ENCODE data around the gene RMND5B. TPM values are rescaled to one million over a fixed set of nuclear protein-coding genes. Genes with fewer than 3 reads are reported as not detected.

The RMND5B gene
- total and polyA plus RNA-seq, 2 of the 13 experiments (the other 11 are each of a cell fraction or from before 2014, with no cell fraction given): 18.6 to 20.4 TPM

DNA sequence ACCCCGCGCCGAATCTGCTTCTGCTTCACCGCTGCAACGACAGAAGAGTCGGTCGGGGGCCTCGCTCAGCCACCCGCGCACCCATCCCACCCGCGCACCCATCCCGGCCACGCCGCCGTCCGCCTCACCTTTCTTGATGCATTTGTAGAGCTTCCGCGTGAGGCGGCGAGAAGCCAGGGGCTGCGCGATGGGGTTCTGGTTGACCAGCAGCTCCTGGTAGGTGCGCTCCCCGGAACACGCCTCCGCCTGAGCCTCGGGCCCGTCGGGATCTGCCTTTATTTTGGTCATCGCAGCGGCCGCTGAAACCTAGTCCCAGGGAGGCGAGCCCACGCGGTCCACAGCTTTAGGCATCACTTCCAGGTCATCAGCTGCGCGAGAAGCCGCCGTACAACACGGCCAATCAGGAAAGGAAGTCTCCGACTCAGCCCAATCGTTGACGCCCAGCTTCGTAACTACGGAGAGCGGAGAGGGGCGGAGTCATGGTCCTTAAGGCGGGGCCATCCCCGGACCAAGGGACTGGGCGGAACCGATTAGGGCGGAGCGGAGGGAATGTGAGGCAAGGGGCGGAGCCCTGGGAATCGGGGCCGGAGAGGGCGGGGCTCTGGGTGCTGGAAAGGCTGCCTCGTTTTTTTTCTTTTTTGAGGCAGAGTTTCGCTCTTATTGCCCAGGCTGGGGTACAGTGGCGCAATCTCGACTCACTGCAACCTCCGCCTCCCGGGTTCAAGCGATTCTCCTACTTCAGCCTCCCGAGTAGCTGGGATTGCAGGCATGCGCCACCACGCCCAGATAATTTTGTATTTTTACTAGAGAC lies 22.9 kb downstream of the RMND5B start, which contains the start of gene NHP2:
Gene NHP2 (minus strand): TSS at position 356 of the 811 bp plus-strand sequence. CDS start 68 bp downstream, at position 288.
- ChIA-PET CTCF (ENCODE audit: low intra/inter-chr PET ratio, low total read pairs) (no interaction called here), POLR2A (interaction anchor here (0.6 to 2.0 kb wide), 9 partner anchors 8 to 1066 kb away, joined by 3 to 14 read pairs (median 3); partner anchors contain the start of genes HNRNPAB and RMND5B)
- H3K27me3 ChIP-seq (ENCODE audit: control insufficient read depth in 1 of 2, insufficient read depth in 2 of 2, low read length in 2 of 2): no peaks in the 10 kb centered on the region; a peak in 1 of 5 replicates
- H3K79me2 ChIP-seq (ENCODE audit: insufficient read depth, low read length): peaks cover 10% of the 10 kb centered on the region
- FAIRE-seq: peak; percentile 92
- H3K4me1 ChIP-seq (ENCODE audit: insufficient read depth, low read length): peaks cover 34% of the 10 kb centered on the region
- DNase-seq (ENCODE audit: low spot score): peak; percentile 95
- peaks cover 11 to 23% of the 10 kb centered on the region in 2 experiments; a peak in 4 of 5 replicates for H3K36me3 ChIP-seq (replicated peaks in 1 of 2; ENCODE audit: control insufficient read depth in 1 of 2, insufficient read depth in 2 of 2, low read length in 2 of 2)
- no TSS peak for BruUV-seq (replicated peaks)
- no peak within 1 kb of the TSS for H2AFZ ChIP-seq (ENCODE audit: low read length)
- H3K27ac ChIP-seq (ENCODE audit: extremely low read length, insufficient read depth, low read length): peak within 1 kb of the TSS; percentile 52
- peak within 1 kb of the TSS; percentile 86 for H3K9ac ChIP-seq (ENCODE audit: insufficient read depth, low read depth, low read length)
- peak within 1 kb of the TSS; percentile 75 for H3K4me2 ChIP-seq (ENCODE audit: low read depth, low read length)
- WGBS (ENCODE audit: low lambda C conversion rate): 2% methylated on average over 36 of the region's 68 CpGs
- intact Hi-C loops (cut with micrococcal nuclease; ENCODE audit: unreplicated experiment): no loop called here
- peak; percentile 96 for ATAC-seq
- 0 out of 2 replicates have a peak, but pooled peaks cover 3% of the 10 kb centered on the region for H4K20me1 ChIP-seq (ENCODE audit: insufficient read depth, low read length)
- in situ Hi-C loops (cut with HindIII; ENCODE audit: extremely low pct_ligation_motif_present, low pct_unique_long_range_greater_than_20kb): no loop called here
- no peaks in the 10 kb centered on the region for H3K9me3 ChIP-seq (ENCODE audit: low read length)
- peak within 1 kb of the TSS; percentile 88 to 91 (median 89) for H3K4me3 ChIP-seq (replicated peaks in 1 of 3; ENCODE audit: insufficient read depth in 1 of 3, low read depth in 2 of 3, low read length in 3 of 3)
- TF ChIP-seq ZFP36 (IDR thresholded peaks at IDR 0.05; ENCODE audit: borderline replicate concordance, low read depth, low read length, partially characterized antibody): no peak
- no peak for TF ChIP-seq ZNF720 (CRISPR knock-in tag; IDR thresholded peaks at IDR 0.05)
- peak; percentile 15; the same call in 1 of the 2 replicates for TF ChIP-seq ZSCAN9 (CRISPR knock-in tag; IDR thresholded peaks at IDR 0.05; ENCODE audit: borderline replicate concordance)
- no peak for TF ChIP-seq ZNF780A (CRISPR knock-in tag; IDR thresholded peaks at IDR 0.05)
- TF ChIP-seq YY1 (IDR thresholded peaks at IDR 0.05; ENCODE audit: insufficient read depth, insufficient replicate concordance, low read depth, low read length): peak; percentile 18
- TF ChIP-seq, protein P1, sequence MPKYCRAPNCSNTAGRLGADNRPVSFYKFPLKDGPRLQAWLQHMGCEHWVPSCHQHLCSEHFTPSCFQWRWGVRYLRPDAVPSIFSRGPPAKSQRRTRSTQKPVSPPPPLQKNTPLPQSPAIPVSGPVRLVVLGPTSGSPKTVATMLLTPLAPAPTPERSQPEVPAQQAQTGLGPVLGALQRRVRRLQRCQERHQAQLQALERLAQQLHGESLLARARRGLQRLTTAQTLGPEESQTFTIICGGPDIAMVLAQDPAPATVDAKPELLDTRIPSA (CRISPR knock-in tag; IDR thresholded peaks at IDR 0.05; ENCODE audit: borderline replicate concordance): no peak; the same call in 1 of the 2 replicates
- no peak for TF ChIP-seq TCF12 (IDR thresholded peaks at IDR 0.05)
- TF ChIP-seq TCF12 (CRISPR knock-in tag; IDR thresholded peaks at IDR 0.05): no peak
- TF ChIP-seq, protein P2, sequence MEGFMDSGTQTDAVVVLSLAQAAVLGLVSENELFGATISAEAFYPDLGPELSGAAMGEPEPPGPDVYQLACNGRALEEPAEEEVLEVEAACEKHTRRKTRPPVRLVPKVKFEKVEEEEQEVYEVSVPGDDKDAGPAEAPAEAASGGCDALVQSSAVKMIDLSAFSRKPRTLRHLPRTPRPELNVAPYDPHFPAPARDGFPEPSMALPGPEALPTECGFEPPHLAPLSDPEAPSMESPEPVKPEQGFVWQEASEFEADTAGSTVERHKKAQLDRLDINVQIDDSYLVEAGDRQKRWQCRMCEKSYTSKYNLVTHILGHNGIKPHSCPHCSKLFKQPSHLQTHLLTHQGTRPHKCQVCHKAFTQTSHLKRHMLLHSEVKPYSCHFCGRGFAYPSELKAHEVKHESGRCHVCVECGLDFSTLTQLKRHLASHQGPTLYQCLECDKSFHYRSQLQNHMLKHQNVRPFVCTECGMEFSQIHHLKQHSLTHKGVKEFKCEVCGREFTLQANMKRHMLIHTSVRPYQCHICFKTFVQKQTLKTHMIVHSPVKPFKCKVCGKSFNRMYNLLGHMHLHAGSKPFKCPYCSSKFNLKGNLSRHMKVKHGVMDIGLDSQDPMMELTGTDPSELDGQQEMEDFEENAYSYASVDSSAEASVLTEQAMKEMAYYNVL (CRISPR knock-in tag; IDR thresholded peaks at IDR 0.05; ENCODE audit: borderline replicate concordance): no peak; the same call in 1 of the 2 replicates
- TF ChIP-seq, protein P3, sequence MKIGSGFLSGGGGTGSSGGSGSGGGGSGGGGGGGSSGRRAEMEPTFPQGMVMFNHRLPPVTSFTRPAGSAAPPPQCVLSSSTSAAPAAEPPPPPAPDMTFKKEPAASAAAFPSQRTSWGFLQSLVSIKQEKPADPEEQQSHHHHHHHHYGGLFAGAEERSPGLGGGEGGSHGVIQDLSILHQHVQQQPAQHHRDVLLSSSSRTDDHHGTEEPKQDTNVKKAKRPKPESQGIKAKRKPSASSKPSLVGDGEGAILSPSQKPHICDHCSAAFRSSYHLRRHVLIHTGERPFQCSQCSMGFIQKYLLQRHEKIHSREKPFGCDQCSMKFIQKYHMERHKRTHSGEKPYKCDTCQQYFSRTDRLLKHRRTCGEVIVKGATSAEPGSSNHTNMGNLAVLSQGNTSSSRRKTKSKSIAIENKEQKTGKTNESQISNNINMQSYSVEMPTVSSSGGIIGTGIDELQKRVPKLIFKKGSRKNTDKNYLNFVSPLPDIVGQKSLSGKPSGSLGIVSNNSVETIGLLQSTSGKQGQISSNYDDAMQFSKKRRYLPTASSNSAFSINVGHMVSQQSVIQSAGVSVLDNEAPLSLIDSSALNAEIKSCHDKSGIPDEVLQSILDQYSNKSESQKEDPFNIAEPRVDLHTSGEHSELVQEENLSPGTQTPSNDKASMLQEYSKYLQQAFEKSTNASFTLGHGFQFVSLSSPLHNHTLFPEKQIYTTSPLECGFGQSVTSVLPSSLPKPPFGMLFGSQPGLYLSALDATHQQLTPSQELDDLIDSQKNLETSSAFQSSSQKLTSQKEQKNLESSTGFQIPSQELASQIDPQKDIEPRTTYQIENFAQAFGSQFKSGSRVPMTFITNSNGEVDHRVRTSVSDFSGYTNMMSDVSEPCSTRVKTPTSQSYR (CRISPR knock-in tag; IDR thresholded peaks at IDR 0.05; ENCODE audit: borderline replicate concordance): no peak
- peak; percentile 85; the same call in 1 of the 2 replicates for TF ChIP-seq ZNF350 (CRISPR knock-in tag; IDR thresholded peaks at IDR 0.05; ENCODE audit: borderline replicate concordance, low read depth)
- no peak for TF ChIP-seq ADNP (CRISPR knock-in tag; IDR thresholded peaks at IDR 0.05)
- TF ChIP-seq ZNF235 (CRISPR knock-in tag; IDR thresholded peaks at IDR 0.05; ENCODE audit: borderline replicate concordance): no peak
- TF ChIP-seq MTA1 (CRISPR knock-in tag; IDR thresholded peaks at IDR 0.05; ENCODE audit: borderline replicate concordance): no peak
- TF ChIP-seq KDM1A (CRISPR knock-in tag; IDR thresholded peaks at IDR 0.05): no peak
- TF ChIP-seq TEAD2 (CRISPR knock-in tag; IDR thresholded peaks at IDR 0.05): no peak
- TF ChIP-seq MIER2 (CRISPR knock-in tag; IDR thresholded peaks at IDR 0.05): no peak
- TF ChIP-seq TOE1 (CRISPR knock-in tag; IDR thresholded peaks at IDR 0.05): no peak; the same call in 1 of the 2 replicates

Data from HepG2 (cell line).